ENCODE measurements around the gene SULT1C3.

GRCh38 chr2:108285616-108286015 lies 45.8 kb downstream of the SULT1C3 start:
- TF ChIP-seq ASH2L (IDR thresholded peaks at IDR 0.05; ENCODE audit: low read length) (no peak), ATF2 (IDR thresholded peaks at IDR 0.05; ENCODE audit: low read length) (no peak), POLR2A (IDR thresholded peaks at IDR 0.05; ENCODE audit: control extremely low read depth in 1 of 2, low read depth in 2 of 2, low read length in 2 of 2) (no peak), POLR2AphosphoS5 (IDR thresholded peaks at IDR 0.05; ENCODE audit: low read depth, low read length) (no peak), CTCF (IDR thresholded peaks at IDR 0.05; ENCODE audit: control extremely low read depth in 1 of 3, insufficient read depth in 1 of 3, low read depth in 1 of 3, low read length in 3 of 3) (no peak), BCL11A (IDR thresholded peaks at IDR 0.05; ENCODE audit: low read depth in 2 of 2, low read length in 2 of 2) (no peak), CBX5 (IDR thresholded peaks at IDR 0.05; ENCODE audit: low read depth, low read length) (no peak), RNF2 (IDR thresholded peaks at IDR 0.05; ENCODE audit: borderline replicate concordance, low read depth, low read length, missing control alignments, poor library complexity, severe bottlenecking) (no peak), EZH2 (IDR thresholded peaks at IDR 0.05; ENCODE audit: low read depth, low read length, severe bottlenecking) (no peak)

All from H1 (cell line).